ENCODE results near the gene HMX3. TPM values are rescaled to one million over a fixed set of nuclear protein-coding genes. Genes with fewer than 3 reads are reported as not detected.

Gene HMX3
- total RNA-seq, 1 experiment from 2014 or later = not detected

GRCh38 chr10:123134343-123134914 is 1.3 kb upstream of the HMX3 start:
- no peak for DNase-seq (ENCODE audit: low read depth)

GRCh38 chr10:123134915-123135414 is 805 bp upstream of the HMX3 start:
- DNase-seq (ENCODE audit: low read depth) = no peak

GRCh38 chr10:123136221-123136805 is 543 bp downstream of the HMX3 start:
- no peak for DNase-seq (ENCODE audit: low read depth)

- DNase-seq (ENCODE audit: low read depth) = no peak
These were observed 1.3 kb downstream of the HMX3 start for GRCh38 chr10:123136806-123137642.

- no peak for DNase-seq (ENCODE audit: low read depth)
These were observed 3.4 kb downstream of the HMX3 start for GRCh38 chr10:123139165-123139520.

GRCh38 chr10:123139521-123140163 is 3.9 kb downstream of the HMX3 start:
- no peak for DNase-seq (ENCODE audit: low read depth)

GRCh38 chr10:123140164-123140982 is 4.6 kb downstream of the HMX3 start:
- no peak for DNase-seq (ENCODE audit: low read depth)

- DNase-seq (ENCODE audit: low read depth) = no peak
These were observed 5.2 kb downstream of the HMX3 start for GRCh38 chr10:123140983-123141390.

- no peak for DNase-seq (ENCODE audit: low read depth)
These were observed 6.3 kb downstream of the HMX3 start for GRCh38 chr10:123141791-123142700.

- no peak for DNase-seq (ENCODE audit: low read depth)
These were observed 7.0 kb downstream of the HMX3 start for GRCh38 chr10:123142701-123143161.

- no peak for DNase-seq (ENCODE audit: low read depth)
These were observed 7.5 kb downstream of the HMX3 start for GRCh38 chr10:123143162-123143824.

GRCh38 chr10:123143825-123144168 is 8.0 kb downstream of the HMX3 start:
- no peak for DNase-seq (ENCODE audit: low read depth)

GRCh38 chr10:123144697-123145541 is 9.1 kb downstream of the HMX3 start:
- DNase-seq (ENCODE audit: low read depth) = no peak

- DNase-seq (ENCODE audit: low read depth) = no peak
These were observed 9.8 kb downstream of the HMX3 start for GRCh38 chr10:123145542-123146012.

- DNase-seq (ENCODE audit: low read depth) = no peak
These were observed 10.5 kb downstream of the HMX3 start for GRCh38 chr10:123146013-123146893.

GRCh38 chr10:123146894-123147634 is 11.3 kb downstream of the HMX3 start:
- DNase-seq (ENCODE audit: low read depth) = no peak
